HS-27A (cell line): Measurements from ENCODE around the gene RNASE9.
"Not testable (repeated sequence)": the region's sequence is repeated elsewhere in the genome, so short reads cannot be mapped to it uniquely, and the experiment has no call there.

ENCODE experiments used
- DNase-seq: peaks from one replicate; pipeline ENCODE4 v3.0.0-alpha.2; 2012; ENCODE audit warnings: low read depth, missing footprints

The RNASE9 gene

GRCh38 chr14:20560961-20561360 lies at the start of gene RNASE9:
RNASE9 (minus strand) TSS chr14:20561047.
- DNase-seq = no peak

GRCh38 chr14:20610002-20610765 lies 49.3 kb upstream of the RNASE9 start:
- DNase-seq = no peak

GRCh38 chr14:20609215-20610001 lies 48.6 kb upstream of the RNASE9 start:
- DNase-seq = peak; percentile 94

- DNase-seq = no peak
Observed at GRCh38 chr14:20608383-20609110, 47.7 kb upstream of the RNASE9 start.

GRCh38 chr14:20607617-20608016 lies 46.8 kb upstream of the RNASE9 start:
- DNase-seq = no peak

- DNase-seq = no peak
Observed at GRCh38 chr14:20606902-20607242, 46.0 kb upstream of the RNASE9 start.

- DNase-seq = no peak
Observed at GRCh38 chr14:20606190-20606901, 45.5 kb upstream of the RNASE9 start.

- no peak for DNase-seq
Observed at GRCh38 chr14:20603813-20604690, 43.2 kb upstream of the RNASE9 start.

- no peak for DNase-seq
Observed at GRCh38 chr14:20602583-20602982, 41.7 kb upstream of the RNASE9 start.

GRCh38 chr14:20601522-20601921 lies 40.7 kb upstream of the RNASE9 start:
- no peak for DNase-seq

- no peak for DNase-seq
Observed at GRCh38 chr14:20597108-20597507, 36.3 kb upstream of the RNASE9 start.

GRCh38 chr14:20595726-20596125 lies 34.9 kb upstream of the RNASE9 start:
- not testable (repeated sequence) for DNase-seq

GRCh38 chr14:20592574-20592973 lies 31.7 kb upstream of the RNASE9 start:
- DNase-seq = no peak

GRCh38 chr14:20591235-20591634 lies 30.4 kb upstream of the RNASE9 start, which contains the start of gene RNASE12:
RNASE12 (minus strand) TSS chr14:20591376; CDS start chr14:20590723, 653 bp downstream.
- no peak for DNase-seq

GRCh38 chr14:20587489-20588154 lies 26.8 kb upstream of the RNASE9 start, which contains the start of gene RNASE11:
RNASE11 (minus strand) TSS chr14:20588001.
- no peak for DNase-seq

GRCh38 chr14:20583908-20584307 lies 23.1 kb upstream of the RNASE9 start:
- DNase-seq = no peak

- DNase-seq = no peak
Observed at GRCh38 chr14:20583142-20583541, 22.3 kb upstream of the RNASE9 start.

GRCh38 chr14:20580242-20580641 lies 19.4 kb upstream of the RNASE9 start:
- no peak for DNase-seq

- no peak for DNase-seq
Observed at GRCh38 chr14:20578784-20579502, 18.1 kb upstream of the RNASE9 start.

- no peak for DNase-seq
Observed at GRCh38 chr14:20578325-20578724, 17.5 kb upstream of the RNASE9 start.
